ENCODE measurements around the gene EXOC4.

Gene EXOC4

DNA sequence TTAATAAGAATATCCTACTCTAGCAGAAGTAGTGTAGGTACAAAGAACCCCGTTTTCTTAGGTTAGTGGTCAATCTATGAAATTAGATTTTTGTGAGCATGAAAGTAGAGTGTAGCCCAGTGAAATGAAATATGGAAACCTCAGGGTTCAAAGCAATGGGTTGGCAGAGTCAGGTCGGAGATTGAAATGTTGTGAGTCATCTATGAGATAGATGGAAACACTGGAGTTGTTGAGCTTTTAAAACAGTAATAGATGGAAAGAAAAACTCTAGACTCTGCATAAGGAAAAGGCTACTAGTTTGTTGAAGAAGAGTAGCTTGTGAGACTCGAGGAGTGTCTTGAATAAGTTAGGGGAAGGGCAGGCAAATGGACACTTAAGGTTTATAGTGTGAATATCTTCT, 251.9 kb downstream of the EXOC4 start:
- DNase-seq, result no peak

DNA sequence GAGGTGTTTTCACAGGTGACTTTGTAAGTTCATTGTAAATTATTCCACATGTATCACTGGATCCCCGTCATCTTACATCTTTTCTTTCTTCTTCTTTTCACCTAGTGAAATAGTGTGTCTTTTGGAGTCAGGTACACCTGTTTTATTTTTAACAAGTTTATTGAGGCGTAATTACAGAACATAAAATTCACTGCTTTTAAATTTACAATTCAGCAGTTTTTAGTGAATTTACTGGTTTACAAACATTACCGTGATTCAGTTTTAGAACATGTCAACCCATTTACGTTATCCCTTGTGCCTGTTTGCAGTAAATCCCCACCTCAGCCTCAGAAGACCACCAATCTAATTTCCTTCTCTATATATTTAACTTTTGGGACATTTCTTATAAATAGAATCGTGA, 256.9 kb downstream of the EXOC4 start:
- DNase-seq, result no peak

DNA sequence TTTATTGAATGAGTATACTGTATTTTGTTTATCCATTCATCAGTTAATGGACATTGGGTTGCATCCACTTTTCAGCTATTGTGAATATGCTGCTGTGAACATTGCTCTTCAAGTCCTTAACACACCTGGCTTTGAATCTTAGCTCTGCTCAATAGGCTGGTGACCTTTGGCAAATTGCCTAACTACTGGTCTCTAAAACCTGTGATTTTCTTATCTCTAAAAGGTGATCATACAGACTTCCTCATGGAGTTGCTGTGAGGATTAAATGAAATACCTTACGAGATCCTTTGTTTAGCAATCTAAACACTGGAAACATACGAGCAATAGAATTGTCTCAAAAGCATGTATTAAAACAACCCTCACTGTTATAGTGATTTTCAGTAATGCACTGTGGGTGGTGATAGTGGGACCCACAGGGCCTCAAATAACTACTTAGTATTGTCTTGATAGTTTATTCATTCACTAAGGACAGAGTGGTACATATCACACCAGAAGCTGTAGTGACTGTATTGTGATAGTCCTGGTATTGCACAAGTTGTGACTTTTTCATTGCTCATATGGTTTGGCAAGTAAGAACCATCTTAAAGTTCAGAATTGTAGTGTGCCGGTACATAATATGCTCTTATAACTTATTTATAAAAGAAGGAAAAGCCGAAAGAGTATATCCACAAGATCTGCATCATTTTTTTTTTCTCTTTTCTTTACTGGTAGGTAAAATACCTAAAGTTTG, 257.6 kb downstream of the EXOC4 start:
- no peak for DNase-seq

DNA sequence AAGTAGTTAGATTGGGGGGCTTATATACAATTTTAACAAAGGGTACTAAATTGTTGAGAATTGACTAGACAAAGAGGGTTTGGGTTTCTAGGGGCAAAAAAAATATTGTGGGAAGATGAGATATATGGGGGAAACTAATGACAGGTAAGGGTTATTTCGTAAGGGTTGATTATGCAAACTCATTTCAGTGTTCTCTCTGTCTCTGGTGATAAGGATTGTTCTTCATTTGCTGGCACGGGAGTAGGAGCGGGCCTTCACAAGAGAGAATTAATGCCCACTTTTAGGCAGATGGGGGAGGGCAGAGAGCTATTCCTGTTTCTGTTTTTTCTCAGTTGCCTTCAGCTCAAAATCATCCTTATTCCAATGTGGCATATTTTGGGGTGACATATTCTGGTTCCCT, 258.4 kb downstream of the EXOC4 start:
- DNase-seq, result no peak

DNA sequence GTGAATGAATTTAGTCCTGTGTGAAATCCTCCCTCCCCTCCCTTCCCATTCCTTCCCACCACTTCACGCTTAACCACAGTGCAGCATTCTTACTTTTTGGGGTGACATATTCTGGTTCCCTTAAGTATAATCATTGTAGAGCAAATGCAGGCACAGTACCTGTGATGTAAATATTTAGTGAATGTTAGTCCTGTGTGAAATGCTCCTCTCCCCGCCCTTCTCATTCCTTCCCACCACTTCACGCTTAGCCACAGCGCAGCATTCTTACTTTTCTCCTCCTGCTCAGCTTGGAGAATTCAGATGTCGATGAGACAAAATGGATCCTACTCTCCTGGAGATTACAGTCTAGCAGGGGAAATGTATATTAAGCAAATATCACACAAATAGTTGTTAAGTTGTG, 258.8 kb downstream of the EXOC4 start:
- DNase-seq, result no peak

DNA sequence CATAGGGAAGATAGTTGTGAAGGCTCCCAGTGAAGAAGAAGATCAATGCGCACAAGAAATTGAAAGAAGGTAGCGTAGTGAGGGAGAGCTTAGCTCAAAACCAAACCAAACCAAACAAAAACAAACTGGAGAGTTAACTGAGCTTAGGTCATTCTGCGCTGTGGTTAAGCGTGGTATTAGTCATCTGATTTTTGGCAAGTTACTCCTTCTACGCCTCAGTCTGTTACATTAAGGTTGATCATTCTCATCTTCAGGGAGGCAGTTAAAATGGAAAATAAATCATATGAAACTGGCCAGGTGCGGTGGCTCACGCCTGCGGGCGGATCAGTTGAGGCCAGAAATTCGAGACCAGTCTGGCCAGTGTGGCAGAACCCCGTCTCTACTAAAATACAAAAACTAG, 259.7 kb downstream of the EXOC4 start:
- DNase-seq, result no peak

DNA sequence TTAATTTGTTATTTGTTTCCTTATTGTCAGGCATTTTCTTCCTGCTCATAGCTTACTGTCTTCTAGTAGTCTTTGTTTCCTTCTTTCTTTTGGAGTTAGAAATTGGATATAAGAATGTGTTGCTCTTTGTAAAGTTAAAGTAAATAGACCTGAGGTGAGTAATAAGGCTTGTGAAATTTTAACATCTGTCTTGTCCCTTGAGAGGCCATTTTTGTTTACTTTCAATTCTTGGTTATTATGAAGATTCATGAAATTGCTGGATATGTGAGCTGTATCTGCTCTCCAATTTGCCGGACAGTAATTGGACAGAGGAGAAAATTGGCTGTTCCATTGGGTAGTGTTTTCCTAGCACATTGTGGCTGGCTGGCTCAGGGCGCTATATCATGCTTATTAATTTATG, 260.7 kb downstream of the EXOC4 start:
- DNase-seq, result no peak

DNA sequence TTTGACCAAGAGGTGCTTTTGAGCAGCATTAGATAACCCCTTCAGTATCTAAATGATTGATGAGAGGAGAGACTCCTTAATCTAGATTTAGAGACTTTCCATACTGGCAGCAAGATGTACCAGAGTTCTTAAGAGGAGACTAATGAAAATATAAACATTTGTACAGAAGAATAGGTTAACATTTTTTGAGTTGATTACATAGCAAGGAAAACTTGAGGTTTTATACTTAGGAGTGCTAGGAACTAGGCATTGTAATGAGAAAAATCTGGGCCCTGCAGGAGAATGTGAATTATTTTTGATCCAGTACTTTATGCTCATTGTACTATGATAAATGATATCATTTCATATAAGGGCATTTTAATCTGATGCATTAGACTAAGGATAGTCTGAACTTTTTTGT, 261.7 kb downstream of the EXOC4 start:
- no peak for DNase-seq

DNA sequence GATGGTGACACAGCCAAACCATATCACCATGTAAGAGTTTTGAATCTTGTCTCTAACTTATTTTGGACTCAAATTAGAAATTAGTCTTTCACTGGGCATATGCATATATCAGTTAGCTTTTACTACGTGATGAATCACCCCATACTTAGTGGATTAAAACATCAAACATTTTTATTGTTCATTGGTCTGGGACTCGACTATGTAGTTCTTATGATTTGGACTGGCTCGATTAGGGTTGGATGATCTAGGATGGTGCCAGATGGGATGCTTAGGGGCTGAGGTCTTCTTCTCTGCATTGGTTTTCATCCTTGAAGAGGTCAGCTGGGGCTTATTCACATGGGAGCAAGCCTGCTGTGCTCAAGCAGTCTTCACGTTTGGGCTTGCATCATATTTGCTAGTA, 264.9 kb downstream of the EXOC4 start:
- DNase-seq, result no peak

DNA sequence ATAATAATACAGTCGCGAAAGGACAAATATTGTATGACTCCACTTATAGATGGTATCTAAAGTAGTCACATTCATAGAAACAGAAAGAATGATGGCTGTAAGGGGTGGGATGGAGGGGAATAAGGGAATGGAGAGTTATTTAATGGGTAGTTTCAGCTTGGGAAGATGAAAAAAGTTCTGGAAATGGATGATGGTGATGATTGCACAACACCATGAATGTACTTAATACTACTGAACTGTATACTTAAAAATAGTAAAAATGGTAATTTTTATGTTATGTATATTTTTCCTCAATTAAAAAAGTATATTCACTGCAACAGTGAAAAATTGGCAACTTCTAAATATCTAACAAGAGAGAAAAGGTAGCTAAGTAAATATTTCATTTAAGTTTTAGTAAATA, 265.8 kb downstream of the EXOC4 start:
- no peak for DNase-seq

DNA sequence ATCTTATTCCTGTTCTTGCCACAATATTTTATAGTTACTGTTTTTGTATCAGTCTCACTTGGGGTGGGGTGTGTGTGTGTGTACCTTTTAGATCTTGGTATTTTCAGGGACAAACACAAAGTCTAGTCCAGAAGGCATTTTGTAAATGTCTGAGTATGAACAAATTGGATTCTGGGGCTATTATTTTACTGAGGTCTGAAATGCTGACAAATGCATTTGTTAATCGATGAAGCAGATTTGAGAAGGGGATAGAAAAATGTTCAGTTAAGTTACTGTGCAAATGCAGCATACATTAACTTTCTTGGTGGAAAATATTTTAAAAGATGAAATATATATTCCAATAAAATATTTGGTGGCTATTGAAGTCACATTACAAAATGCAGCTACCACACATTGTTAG, 267.4 kb downstream of the EXOC4 start:
- DNase-seq, result no peak

DNA sequence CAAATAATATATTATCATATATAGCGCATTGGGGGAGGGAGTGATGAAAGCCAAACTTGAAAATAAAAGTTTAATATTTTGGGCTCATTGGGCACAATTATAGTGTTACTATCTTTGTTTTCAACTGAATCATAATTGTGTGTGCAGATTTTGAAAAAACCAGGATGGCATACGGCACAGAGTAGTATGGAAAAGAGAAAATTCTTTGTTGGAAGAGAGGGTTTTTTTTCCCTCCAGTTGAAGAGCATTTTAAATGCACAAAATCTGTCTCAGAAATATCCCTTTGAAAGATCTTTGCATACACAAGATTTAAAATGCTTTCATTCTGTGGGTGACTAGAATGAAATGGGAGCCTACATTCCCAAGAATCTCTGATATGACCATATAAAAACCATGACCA, 269.6 kb downstream of the EXOC4 start:
- DNase-seq, result no peak

DNA sequence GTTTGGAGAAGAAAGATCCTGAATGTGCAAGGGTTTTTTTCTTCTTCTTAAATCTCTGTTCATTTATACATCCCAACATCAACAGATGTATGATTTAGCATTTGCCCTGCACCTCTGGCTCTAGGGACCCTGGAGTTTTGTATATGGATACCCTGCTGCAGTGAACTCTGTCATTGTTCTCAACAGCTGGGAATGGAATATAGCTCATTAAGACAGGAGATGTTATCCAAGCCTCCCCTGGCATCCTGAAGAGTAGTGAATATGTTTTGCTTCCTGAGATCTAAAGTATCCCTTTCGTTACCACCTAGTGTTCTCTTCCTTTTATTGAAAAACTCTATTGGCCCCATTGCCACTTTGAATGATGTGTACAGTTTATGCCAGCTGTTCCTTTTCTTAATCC, 275.9 kb downstream of the EXOC4 start:
- no peak for DNase-seq

DNA sequence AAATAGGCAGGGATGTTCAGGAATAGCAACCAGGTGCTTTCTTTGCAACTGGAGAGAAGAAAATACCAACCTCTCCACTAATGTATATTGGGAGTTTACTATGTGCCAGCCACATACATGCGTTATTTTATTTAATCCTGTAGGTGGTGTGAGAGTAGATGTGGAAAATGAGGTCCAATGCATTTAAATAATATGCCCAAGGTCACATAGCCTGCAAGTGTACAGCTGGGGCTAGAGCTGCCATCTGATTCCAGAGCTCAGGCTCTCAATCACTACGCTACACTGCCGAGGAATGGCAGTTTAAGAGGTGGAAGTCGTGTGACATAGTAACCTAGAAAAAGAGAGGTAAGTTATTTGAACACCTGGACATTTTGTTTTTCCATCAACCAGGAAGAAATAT, 277.0 kb downstream of the EXOC4 start:
- DNase-seq, result no peak

DNA sequence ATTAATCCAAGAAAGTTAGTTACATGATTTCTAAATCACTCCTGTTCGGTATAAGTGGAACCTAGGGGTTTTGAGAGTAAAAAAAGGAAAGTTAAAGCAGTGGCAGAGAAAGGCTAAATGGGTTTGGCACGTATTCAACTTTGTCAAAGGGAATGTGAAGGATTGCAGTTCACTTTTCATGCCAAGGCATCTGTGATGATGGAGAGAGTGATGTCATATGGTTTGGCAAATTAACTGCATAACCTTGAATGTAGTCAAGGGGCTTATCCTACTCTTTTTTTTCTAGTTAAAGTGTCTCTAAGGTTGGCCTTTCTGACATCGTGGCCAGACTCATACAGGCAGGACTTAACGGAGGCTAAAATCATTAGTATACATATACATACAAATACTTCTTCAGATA, 277.8 kb downstream of the EXOC4 start:
- no peak for DNase-seq

DNA sequence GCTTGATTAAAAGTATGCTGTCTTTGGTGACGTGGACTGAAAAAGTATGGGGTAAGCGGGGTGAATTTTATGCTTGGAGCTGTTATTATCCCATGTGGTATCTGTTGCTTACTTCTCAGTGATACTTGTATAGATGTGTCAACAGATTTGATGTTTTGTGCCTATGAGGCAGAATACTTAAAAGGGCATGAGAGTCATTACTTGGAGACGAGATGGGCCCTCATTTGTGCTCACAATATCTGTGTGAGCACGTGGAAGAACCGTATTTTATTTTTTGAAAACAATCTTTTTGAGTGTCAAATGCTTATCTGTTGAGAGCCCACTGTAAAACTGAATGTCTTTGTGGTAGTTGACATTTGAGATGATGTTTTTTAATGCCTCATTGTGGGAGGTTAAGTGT, 281.9 kb downstream of the EXOC4 start:
- no peak for DNase-seq

DNA sequence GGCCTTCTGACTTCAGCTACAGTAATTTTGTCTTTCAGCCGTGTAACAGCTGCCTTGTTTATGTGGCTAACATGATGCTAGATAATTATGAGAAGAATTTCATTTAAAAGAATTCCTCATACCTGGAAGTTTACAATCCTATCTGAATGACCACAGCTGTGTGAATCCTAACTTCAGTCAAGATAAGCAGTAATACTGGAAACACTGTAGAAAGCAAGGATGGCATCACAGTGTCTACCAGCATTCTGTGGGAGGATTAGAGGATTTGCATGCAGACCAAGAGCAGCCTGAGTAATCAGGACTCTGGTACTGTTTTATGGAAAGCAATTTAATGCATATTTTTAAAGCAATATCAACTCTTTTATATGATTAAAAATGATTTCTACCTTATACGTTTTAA, 282.4 kb downstream of the EXOC4 start:
- no peak for DNase-seq

DNA sequence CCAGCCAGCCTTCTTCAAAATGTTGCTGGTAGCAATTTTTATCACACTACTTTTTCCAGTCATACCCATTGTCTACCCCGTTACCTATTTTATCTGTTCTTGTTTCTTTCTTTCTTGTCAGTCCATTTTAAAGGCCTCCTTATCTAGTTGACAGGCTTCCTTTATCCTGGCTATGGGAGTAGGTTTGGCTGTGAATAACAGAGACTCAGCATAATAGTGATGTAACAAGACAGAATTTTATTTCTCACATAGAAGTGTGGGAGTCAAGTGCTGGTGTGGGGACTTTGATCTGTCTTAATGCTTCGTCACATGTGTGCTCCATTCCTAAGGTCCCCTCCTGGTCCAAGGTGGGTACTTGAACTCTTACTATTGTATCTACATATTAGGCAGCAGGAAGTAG, 283.6 kb downstream of the EXOC4 start:
- DNase-seq, result no peak

DNA sequence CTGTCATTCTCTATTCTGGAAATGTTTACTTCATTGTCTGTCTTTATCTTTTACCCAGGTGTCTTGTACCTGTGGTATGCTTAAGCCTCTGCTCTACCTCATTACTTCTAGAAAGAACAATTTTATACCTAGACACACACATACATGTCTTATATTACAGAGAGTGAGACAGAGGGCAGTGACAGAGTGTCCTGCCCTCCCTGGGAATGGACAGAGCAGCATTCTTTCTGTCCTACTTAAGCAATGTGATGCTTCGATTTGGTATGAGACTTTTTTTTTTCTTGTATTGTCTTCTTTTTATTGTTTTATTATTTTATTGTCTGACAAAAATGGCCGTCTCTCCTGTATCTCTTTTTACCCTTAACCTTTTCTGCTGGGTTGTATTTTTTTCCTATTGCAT, 286.1 kb downstream of the EXOC4 start:
- DNase-seq, result no peak

DNA sequence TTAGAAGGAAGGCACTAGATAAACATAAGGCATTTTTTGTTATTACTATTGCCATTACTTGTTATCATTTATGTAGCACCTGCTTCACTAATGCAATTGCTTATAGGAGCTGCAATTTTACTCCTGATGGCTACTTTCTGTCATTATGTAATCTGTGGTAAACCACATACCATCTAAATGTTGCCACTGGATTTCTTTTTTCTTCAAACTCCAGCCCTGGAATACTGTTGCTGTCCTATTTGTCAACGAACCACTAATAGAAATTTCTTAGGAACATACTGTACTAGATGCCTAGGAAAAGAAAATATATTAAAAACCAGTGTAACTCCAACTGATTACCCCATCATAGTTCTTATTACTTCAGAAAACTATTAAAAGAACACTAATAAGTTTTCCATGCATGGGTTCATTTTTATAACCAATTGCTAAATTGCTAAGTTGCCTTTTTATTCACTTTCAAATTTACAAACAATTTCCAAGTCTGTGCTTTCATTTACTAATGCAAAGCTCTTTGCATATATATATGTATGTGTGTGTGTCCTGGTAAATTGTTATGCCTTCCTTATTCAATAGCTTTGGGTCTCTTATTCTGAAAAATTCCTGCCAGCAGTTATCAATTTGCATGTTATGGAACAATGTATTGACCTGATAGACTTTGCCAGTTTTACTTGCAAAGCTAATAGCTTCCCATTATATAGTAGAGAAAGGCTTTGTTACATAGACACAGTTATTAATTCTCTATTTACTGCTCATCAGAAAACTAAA, 287.4 kb downstream of the EXOC4 start:
- no peak for DNase-seq

DNA sequence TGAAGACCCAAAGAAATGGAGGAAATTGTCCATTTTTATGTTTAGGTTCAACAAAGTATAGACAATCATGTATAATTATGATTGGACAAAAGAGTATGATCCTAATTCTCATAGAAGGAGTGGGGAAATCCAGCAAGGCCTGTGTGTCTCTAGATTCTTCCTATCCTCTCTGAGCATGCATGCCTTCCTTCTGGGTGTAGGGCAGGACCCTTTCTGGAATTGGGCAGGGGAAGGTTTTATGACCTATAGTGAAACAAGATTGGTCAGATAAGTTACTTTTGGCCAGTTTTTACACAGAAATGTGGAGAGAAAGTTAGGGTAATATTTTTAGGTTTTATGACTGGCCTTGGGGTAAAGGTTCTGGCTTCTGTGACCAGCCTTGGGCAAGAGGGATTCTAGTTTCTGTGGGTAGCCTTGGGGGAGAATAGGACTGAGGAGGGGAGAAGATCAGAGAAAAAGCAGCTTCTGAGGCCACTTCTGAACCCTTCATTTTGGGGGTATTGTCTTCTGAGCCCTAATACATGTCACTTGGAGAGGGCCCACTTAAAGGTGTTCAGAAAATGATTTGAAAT, 289.4 kb downstream of the EXOC4 start:
- DNase-seq, result no peak

DNA sequence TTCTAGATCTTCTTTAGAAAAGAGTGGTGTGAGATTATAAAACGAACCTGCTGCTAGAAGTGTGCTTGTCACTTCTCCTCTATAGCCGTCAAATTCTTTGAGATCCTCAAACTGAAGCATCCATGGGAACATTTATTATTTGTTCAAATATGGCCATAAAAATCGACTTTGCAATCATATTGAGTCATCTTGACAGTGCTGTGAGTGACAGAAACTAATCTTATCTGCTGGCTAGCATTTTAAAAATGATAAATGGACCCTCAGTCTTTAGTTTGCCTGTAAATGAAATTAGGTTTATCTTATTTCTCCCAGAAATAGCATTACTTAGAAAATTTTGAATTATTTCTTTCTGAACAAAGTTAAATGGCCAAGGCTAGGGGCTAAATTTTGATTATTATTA, 290.8 kb downstream of the EXOC4 start:
- no peak for DNase-seq

DNA sequence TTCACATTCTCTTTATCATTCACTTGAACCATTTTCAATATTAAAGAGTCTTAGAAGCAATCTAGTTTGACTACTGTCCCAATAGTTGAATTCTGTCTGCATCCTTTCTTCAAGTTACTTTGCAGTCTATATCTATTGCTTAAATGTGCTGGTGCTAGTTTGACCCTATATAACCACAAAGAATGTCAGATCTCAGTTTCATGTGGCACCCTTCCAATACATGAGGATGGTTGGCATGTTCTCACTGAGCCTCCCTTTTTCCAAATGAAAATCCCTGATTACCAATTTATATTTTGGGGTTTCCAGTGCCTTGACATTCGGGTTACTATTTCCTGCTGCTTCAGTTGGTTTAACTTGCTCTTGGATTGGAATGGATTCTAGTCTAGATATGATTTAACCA, 292.7 kb downstream of the EXOC4 start:
- DNase-seq, result no peak

DNA sequence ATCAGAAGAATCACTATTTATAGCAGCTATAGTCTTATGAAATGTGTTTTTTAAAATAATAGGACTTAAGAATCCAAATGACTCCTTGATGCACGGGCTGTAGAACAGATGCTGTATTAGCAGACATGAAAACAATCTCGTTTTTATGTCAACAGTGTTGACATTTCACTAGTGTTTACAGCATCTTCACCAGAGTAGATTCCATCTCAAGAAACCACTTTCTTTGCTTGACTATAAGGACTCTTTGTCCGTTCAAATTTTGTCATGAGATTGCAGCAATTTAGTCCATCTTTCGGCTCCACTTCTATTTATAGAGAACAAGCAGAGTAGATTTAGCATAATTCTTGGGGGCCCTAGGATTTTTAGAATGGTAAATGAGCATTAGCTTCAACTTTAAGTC, 295.1 kb downstream of the EXOC4 start:
- no peak for DNase-seq

DNA sequence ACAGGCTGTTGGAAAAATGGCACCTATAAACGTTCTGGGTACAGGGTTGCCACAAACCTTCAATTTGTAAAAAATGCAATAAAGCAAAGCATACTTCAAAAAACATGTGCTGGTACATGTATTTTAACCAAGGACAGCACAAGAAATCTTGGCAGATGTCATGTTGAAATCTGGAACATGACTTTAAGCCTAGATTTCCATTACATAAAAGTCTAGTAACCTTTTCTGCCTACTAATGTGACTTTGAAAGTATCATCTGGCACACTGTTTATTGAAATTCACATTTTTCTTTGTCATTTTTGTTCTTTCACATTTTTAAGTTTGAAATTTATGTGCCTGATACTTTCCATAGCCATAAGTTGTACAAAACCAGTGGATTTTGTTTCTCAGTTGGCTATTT, 296.8 kb downstream of the EXOC4 start:
- no peak for DNase-seq

Data from CD4-positive, alpha-beta T cell treated with Interleukin-4 for 4 hours (primary cell).